SK-N-SH treated with all-trans-retinoic acid at 6 μM for 48 hours (cell line): ENCODE measurements around the gene B4GALT1.

Experiments
- ATAC-seq: fragments of 200-7000 bp; cut with Tn5 transposase; 3 replicates; pipeline ENCODE4 v1.9.1; 2020; ENCODE audit warnings: mild to moderate bottlenecking, moderate library complexity
- ARNTL ChIP-seq: fragments of 450-650 bp; formaldehyde crosslinking; IDR thresholded peaks from 2 replicates; pipeline ENCODE4 v1.5.0; 2020; ENCODE audit warnings: low read depth, mild to moderate bottlenecking, moderate library complexity, borderline replicate concordance
- BACH2 ChIP-seq: fragments of 250-450 bp; sonication (Bioruptor Pico); IDR thresholded peaks from 2 replicates; pipeline ENCODE4 v1.9.0; 2021; ENCODE audit warnings: mild to moderate bottlenecking, borderline replicate concordance
- CREB5 ChIP-seq: fragments of 250-450 bp; sonication (Bioruptor Pico); IDR thresholded peaks from 2 replicates; pipeline ENCODE4 v1.5.1; 2020; ENCODE audit warnings: low read depth, mild to moderate bottlenecking, moderate library complexity
- CSDC2 ChIP-seq: fragments of 250-450 bp; sonication (Bioruptor Pico); IDR thresholded peaks from 2 replicates; pipeline ENCODE4 v1.5.0; 2020; ENCODE audit warnings: mild to moderate bottlenecking, moderate library complexity
- ESRRG ChIP-seq: fragments of 250-450 bp; sonication (Bioruptor Pico); IDR thresholded peaks from 2 replicates; pipeline ENCODE4 v1.6.1; 2021; ENCODE audit warnings: mild to moderate bottlenecking
- GLIS3 ChIP-seq: fragments of 250-450 bp; sonication (Bioruptor Pico); IDR thresholded peaks from 2 replicates; pipeline ENCODE4 v1.5.0; 2020; ENCODE audit warnings: mild to moderate bottlenecking, moderate library complexity
- ISL1 ChIP-seq: fragments of 250-450 bp; sonication (Bioruptor Pico); IDR thresholded peaks from 2 replicates; pipeline ENCODE4 v2.1.2; 2022; ENCODE audit warnings: mild to moderate bottlenecking, moderate library complexity
- OSR1 ChIP-seq: fragments of 250-450 bp; sonication (Bioruptor Pico); IDR thresholded peaks from 2 replicates; pipeline ENCODE4 v1.8.0; 2022; ENCODE audit warnings: moderate library complexity, mild to moderate bottlenecking, inconsistent platforms
- PATZ1 ChIP-seq: fragments of 250-450 bp; sonication (Bioruptor Pico); IDR thresholded peaks from 2 replicates; pipeline ENCODE4 v1.8.0; 2020; ENCODE audit warnings: mild to moderate bottlenecking, moderate library complexity, borderline replicate concordance
- POU6F1 ChIP-seq: fragments of 250-450 bp; sonication (Bioruptor Pico); IDR thresholded peaks from 2 replicates; pipeline ENCODE4 v1.8.0; 2021; ENCODE audit warnings: low read depth, mild to moderate bottlenecking, moderate library complexity, borderline replicate concordance
- PPARA ChIP-seq: fragments of 250-450 bp; sonication (Bioruptor Pico); IDR thresholded peaks from 2 replicates; pipeline ENCODE4 v1.5.0; 2020; ENCODE audit warnings: mild to moderate bottlenecking, borderline replicate concordance
- RARB ChIP-seq: fragments of 250-450 bp; sonication (Bioruptor Pico); IDR thresholded peaks from 2 replicates; pipeline ENCODE4 v1.8.0; 2021; ENCODE audit warnings: mild to moderate bottlenecking, moderate library complexity
- SNAI2 ChIP-seq: fragments of 250-450 bp; sonication (Bioruptor Pico); IDR thresholded peaks from 2 replicates; pipeline ENCODE4 v1.5.0; 2020; ENCODE audit warnings: mild to moderate bottlenecking, moderate library complexity
- TOX ChIP-seq: fragments of 250-450 bp; sonication (Bioruptor Pico); IDR thresholded peaks from 2 replicates; pipeline ENCODE4 v1.8.0; 2021; ENCODE audit warnings: mild to moderate bottlenecking, moderate library complexity, borderline replicate concordance
- TSHZ2 ChIP-seq: fragments of 250-450 bp; sonication (Bioruptor Pico); IDR thresholded peaks from 2 replicates; pipeline ENCODE4 v1.5.0; 2020; ENCODE audit warnings: mild to moderate bottlenecking, moderate library complexity
- ZC3H10 ChIP-seq: fragments of 250-450 bp; sonication (Bioruptor Pico); IDR thresholded peaks from 2 replicates; pipeline ENCODE4 v1.5.1; 2021; ENCODE audit warnings: mild to moderate bottlenecking, moderate library complexity
- ZFP3 ChIP-seq: fragments of 250-450 bp; sonication (Bioruptor Pico); IDR thresholded peaks from 2 replicates; pipeline ENCODE4 v1.5.0; 2020; ENCODE audit warnings: mild to moderate bottlenecking, moderate library complexity
- ZNF565 ChIP-seq: fragments of 450-650 bp; formaldehyde crosslinking; conservative IDR thresholded peaks from 2 replicates; pipeline ENCODE4 v1.5.0; 2020; ENCODE audit warnings: low read depth, mild to moderate bottlenecking, moderate library complexity
- ZNF70 ChIP-seq: fragments of 450-650 bp; formaldehyde crosslinking; IDR thresholded peaks from 2 replicates; pipeline ENCODE4 v1.5.0; 2020; ENCODE audit warnings: mild to moderate bottlenecking, moderate library complexity
- TF ChIP-seq, protein P1 (sequence below): fragments of 250-450 bp; sonication (Bioruptor Pico); IDR thresholded peaks from 2 replicates; pipeline ENCODE4 v1.5.1; 2021; ENCODE audit warnings: mild to moderate bottlenecking, moderate library complexity

B4GALT1 gene

DNA sequence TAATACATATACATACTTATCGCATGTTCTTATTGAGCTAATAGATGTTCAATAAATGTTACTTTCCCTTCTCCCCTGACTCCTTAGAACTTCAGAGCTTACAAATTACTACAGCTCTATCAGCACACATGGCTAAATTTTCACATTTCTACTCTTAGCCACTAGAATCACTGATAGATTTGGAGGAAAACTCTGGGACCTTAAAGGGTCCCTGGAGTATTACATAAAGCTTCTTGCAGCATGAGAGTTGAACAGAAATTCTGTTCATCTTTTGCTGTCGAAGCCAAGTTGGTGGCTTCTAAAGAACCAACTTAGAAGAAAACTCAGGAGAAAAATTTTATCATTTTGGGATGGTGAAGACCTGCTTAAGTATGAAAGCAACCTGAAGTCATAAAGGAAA lies 15.5 kb downstream of the B4GALT1 start (continued):
- no peak for TF ChIP-seq ESRRG (CRISPR knock-in tag)
- TF ChIP-seq, all 23 proteins: peak for 0

GRCh38 chr9:33151007-33151557 lies 16.1 kb downstream of the B4GALT1 start:
- TF ChIP-seq CSDC2 (CRISPR knock-in tag) = peak; percentile 60
- 0 out of 2 replicates have a peak, but pooled peaks have one; percentile 25 for TF ChIP-seq POU6F1 (CRISPR knock-in tag)
- no peak for TF ChIP-seq OSR1 (CRISPR knock-in tag)
- TF ChIP-seq ZNF565 (CRISPR knock-in tag) = no peak
- no peak for TF ChIP-seq CREB5 (CRISPR knock-in tag)
- TF ChIP-seq ESRRG (CRISPR knock-in tag) = no peak
- TF ChIP-seq TSHZ2 (CRISPR knock-in tag) = peak; percentile 41; the same call in 1 of the 2 replicates
- TF ChIP-seq ISL1 = peak; percentile 69
- TF ChIP-seq ZNF70 (CRISPR knock-in tag) = no peak
- no peak for TF ChIP-seq BACH2 (CRISPR knock-in tag)
- TF ChIP-seq ZFP3 = peak; percentile 64
- ATAC-seq = peak; percentile 97

- ATAC-seq = no peak
- TF ChIP-seq SNAI2 (CRISPR knock-in tag) (no peak), CSDC2 (CRISPR knock-in tag) (no peak), ZNF70 (CRISPR knock-in tag) (no peak), ISL1 (no peak), GLIS3 (CRISPR knock-in tag) (no peak)
These were observed 18.6 kb downstream of the B4GALT1 start for GRCh38 chr9:33148367-33149014.

DNA sequence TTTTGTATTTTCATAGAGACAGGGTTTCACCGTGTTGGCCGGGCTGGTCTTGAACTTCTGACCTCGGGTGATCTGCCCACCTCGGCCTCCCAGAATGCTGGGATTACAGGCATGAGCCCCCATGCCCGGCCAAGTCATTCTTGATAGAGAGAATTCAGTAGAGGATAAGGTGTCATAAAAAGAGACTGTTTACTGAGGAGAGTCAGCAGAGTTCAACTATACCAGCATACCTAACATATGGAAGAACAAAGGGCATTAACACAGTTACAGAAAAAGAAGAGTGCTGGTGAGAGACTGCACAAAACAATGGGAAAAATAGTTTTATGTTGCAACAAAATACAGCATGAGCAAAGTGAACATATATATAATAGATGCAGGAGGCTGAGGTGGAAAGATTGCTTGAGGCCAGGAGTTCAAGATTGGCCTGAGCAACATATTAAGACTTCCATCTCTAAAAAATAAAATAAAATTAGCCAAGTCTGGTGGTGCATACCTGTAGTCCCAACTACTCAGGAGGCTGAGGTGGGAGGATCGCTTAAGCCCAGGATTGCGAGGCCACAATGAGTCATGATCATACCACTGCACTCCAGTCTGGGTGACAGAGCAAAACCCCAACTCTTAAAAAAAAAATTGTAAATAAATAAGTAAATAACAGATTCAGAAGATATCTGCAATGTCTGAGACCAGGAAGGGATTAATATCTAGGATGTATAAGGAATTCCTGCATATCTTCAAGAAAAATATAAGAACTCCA lies 19.5 kb downstream of the B4GALT1 start:
- ATAC-seq = no peak
- no peak for TF ChIP-seq OSR1 (CRISPR knock-in tag)
- no peak for TF ChIP-seq RARB
- TF ChIP-seq ZNF70 (CRISPR knock-in tag) = no peak
- TF ChIP-seq, protein P1, sequence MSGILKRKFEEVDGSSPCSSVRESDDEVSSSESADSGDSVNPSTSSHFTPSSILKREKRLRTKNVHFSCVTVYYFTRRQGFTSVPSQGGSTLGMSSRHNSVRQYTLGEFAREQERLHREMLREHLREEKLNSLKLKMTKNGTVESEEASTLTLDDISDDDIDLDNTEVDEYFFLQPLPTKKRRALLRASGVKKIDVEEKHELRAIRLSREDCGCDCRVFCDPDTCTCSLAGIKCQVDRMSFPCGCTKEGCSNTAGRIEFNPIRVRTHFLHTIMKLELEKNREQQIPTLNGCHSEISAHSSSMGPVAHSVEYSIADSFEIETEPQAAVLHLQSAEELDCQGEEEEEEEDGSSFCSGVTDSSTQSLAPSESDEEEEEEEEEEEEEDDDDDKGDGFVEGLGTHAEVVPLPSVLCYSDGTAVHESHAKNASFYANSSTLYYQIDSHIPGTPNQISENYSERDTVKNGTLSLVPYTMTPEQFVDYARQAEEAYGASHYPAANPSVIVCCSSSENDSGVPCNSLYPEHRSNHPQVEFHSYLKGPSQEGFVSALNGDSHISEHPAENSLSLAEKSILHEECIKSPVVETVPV (CRISPR knock-in tag) = no peak
- no peak for TF ChIP-seq ZFP3
- no peak for TF ChIP-seq POU6F1 (CRISPR knock-in tag)
- TF ChIP-seq TSHZ2 (CRISPR knock-in tag) = no peak
- TF ChIP-seq PPARA (CRISPR knock-in tag) = no peak
- no peak for TF ChIP-seq ARNTL
- TF ChIP-seq ZC3H10 (CRISPR knock-in tag) = no peak
- no peak for TF ChIP-seq TOX (CRISPR knock-in tag)
- TF ChIP-seq SNAI2 (CRISPR knock-in tag) = no peak
- TF ChIP-seq PATZ1 (CRISPR knock-in tag) = no peak
